KMS-11 (cell line): Measurements from ENCODE around the gene UBXN2A.

Experiments
- H2AFZ ChIP-seq: fragments of 200-600 bp; sonication (generic); 2 replicates; pipeline ENCODE4 v1.6.1; 2016; ENCODE audit warnings: antibody characterized with exemption, mixed run types, low read depth
- H3K27ac ChIP-seq: fragments of 200-600 bp; sonication (generic); 2 replicates; pipeline ENCODE4 v1.6.1; 2016; ENCODE audit warnings: mild to moderate bottlenecking, mixed run types
- H3K27me3 ChIP-seq: fragments of 200-600 bp; sonication (generic); 2 replicates; pipeline ENCODE4 v1.6.1; 2017; ENCODE audit warnings: mild to moderate bottlenecking, low read depth, mixed run types, moderate library complexity; ENCODE audit not compliant: insufficient read depth
- H3K36me3 ChIP-seq: fragments of 200-600 bp; sonication (generic); 2 replicates; pipeline ENCODE4 v1.6.1; 2017; ENCODE audit warnings: mild to moderate bottlenecking, mixed run types; ENCODE audit not compliant: insufficient read depth
- H3K4me1 ChIP-seq: fragments of 200-600 bp; sonication (generic); 2 replicates; pipeline ENCODE4 v1.6.1; 2016; ENCODE audit warnings: mild to moderate bottlenecking, low read depth, mixed run types; ENCODE audit not compliant: poor library complexity, severe bottlenecking
- H3K4me2 ChIP-seq: fragments of 200-600 bp; sonication (generic); 2 replicates; pipeline ENCODE4 v1.7.0; 2016; ENCODE audit warnings: mild to moderate bottlenecking, mixed run types
- H3K4me3 ChIP-seq: fragments of 200-600 bp; sonication (generic); IDR thresholded peaks from 2 replicates; pipeline ENCODE4 v1.6.1; 2017; ENCODE audit warnings: low read depth, low read length, mixed read lengths; ENCODE audit not compliant: insufficient read depth
- H3K79me2 ChIP-seq: fragments of 200-600 bp; sonication (generic); 2 replicates; pipeline ENCODE4 v1.6.1; 2016; ENCODE audit warnings: low read depth, mixed run types; ENCODE audit not compliant: insufficient read depth
- H3K9ac ChIP-seq: fragments of 200-600 bp; sonication (generic); 2 replicates; pipeline ENCODE4 v1.6.1; 2016; ENCODE audit warnings: mild to moderate bottlenecking, mixed run types
- H4K20me1 ChIP-seq: fragments of 200-600 bp; sonication (generic); 2 replicates; pipeline ENCODE4 v1.6.1; 2016; ENCODE audit warnings: mild to moderate bottlenecking, mixed run types; ENCODE audit not compliant: insufficient read depth
- TF ChIP-seq, protein P1 (sequence below): fragments of 200-600 bp; sonication (generic); conservative IDR thresholded peaks from 2 replicates; pipeline ENCODE4 v1.6.1; 2017; ENCODE audit warnings: low read depth, mild to moderate bottlenecking, antibody characterized with exemption, low read length, moderate library complexity, mixed read lengths

Gene UBXN2A

DNA sequence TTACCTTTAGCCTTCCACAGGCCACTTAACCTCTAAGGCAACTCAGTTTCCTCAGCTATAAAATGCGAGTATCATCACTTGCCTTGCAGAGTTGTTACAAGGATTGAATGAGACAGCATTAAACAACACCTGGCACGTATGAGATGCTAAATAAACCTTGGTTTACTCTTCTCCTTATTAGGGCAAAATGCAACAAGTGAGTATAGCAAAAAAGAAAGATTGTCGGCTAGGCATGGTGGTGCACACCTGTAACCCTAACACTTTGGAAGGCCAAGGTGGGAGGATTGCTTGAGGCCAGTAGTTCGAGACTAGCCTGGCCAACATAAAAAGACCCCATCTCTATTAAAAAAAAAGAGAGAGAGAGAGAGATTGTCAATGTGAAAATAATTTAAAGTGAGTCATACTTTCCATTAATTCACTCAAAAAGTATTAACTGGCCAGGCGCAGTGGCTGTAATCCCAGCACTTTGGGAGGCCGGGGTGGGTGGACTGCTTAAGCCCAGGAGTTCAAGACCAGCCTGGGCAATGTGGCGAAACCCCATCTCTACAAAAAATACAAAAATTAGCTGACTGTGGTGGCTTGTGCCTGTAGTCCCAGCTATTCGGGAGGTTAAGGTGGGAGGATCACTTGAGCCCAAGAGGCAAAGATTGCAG, 21.3 kb upstream of the UBXN2A start:
- H3K4me1 ChIP-seq: peaks cover 13% of the 10 kb centered on the region
- no peaks in the 10 kb centered on the region for H4K20me1 ChIP-seq

DNA sequence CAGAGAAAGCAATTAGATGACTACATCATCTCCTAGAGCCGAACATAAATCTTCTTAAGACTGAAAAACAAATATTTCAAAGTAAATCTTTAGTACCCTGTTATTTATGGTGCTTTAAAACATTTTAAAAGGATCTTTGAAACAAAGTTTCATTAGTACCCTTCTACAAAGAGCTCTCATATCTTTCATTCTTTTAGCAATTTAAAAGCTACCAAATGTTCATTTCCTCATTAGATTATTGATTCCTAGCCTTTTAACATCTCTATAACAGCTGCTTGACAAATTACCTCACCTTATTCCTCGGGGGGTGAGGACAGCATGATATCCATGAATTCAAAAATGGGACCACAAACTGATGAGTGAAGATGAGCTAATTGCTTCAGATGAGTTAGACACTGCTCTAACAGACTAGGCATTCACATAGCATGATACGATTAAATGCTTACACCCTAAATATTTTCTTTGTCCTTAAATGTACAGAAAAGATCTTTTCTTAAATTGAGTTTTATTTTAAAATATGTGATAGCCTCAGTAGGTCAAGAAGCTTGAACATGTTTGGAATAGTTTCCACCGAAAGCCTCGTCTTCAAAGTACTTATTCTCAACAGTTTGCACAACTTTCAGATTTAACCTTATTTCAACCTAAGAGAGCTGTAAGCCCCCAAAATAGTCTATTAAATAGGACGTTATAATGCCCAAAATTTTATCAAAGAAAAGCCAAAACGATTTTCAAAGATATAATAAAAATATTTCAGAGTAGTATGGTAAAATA, 15.5 kb upstream of the UBXN2A start:
- H3K4me3 ChIP-seq: peak overlapping the region; percentile 4
- H3K27ac ChIP-seq: no peak overlapping the region
- TF ChIP-seq, protein P1, sequence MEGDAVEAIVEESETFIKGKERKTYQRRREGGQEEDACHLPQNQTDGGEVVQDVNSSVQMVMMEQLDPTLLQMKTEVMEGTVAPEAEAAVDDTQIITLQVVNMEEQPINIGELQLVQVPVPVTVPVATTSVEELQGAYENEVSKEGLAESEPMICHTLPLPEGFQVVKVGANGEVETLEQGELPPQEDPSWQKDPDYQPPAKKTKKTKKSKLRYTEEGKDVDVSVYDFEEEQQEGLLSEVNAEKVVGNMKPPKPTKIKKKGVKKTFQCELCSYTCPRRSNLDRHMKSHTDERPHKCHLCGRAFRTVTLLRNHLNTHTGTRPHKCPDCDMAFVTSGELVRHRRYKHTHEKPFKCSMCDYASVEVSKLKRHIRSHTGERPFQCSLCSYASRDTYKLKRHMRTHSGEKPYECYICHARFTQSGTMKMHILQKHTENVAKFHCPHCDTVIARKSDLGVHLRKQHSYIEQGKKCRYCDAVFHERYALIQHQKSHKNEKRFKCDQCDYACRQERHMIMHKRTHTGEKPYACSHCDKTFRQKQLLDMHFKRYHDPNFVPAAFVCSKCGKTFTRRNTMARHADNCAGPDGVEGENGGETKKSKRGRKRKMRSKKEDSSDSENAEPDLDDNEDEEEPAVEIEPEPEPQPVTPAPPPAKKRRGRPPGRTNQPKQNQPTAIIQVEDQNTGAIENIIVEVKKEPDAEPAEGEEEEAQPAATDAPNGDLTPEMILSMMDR: no peak
- no peaks in the 10 kb centered on the region for H4K20me1 ChIP-seq
- no peak overlapping the region for H2AFZ ChIP-seq
- H3K4me1 ChIP-seq: peaks cover 31% of the 10 kb centered on the region
- no peaks in the 10 kb centered on the region for H3K27me3 ChIP-seq
- H3K36me3 ChIP-seq: no peaks in the 10 kb centered on the region
- H3K9ac ChIP-seq: no peak overlapping the region
- H3K79me2 ChIP-seq: peaks cover 12% of the 10 kb centered on the region; the same call in 1 of the 2 replicates
- H3K4me2 ChIP-seq: peak overlapping the region; percentile 39

More for the DNA sequence above, 21.3 kb upstream of the UBXN2A start:
- no peak overlapping the region for H3K9ac ChIP-seq
- H3K79me2 ChIP-seq: peaks cover 23% of the 10 kb centered on the region; the same call in 1 of the 2 replicates
- no peak overlapping the region for H3K4me3 ChIP-seq
- no peaks in the 10 kb centered on the region for H3K36me3 ChIP-seq
- no peak overlapping the region for H3K27ac ChIP-seq
- TF ChIP-seq, protein P1: no peak
- H2AFZ ChIP-seq: no peak overlapping the region
- no peaks in the 10 kb centered on the region for H3K27me3 ChIP-seq
- H3K4me2 ChIP-seq: no peak overlapping the region

DNA sequence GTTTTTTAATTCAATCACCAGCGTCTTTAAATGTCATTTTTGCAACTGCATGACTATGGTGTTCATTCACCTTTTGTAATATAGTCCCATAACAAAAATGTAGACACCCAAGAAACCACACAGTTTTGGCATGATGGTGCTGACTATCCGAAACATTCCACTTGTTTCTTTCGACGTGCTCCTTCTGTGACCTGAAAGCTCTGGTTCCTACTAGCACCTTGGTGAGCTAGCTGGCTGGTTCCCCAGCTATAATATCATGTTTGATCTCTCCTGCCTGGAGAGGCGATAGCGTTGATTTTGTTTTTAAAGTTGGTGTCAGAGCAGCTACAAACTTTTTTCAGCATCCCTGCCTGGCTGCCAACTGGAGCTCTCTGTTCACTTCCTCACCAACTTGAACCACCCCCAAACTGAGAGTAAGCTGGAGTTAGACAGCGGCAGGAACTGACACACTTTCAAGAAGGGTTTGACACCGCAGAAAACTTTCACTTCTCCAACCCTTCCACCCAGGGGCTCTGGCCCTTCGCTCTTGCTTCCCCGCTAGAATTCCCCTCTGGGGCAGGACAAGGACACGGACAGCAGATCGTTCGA, 14.5 kb upstream of the UBXN2A start:
- Histone ChIP-seq H3K4me2 (peak overlapping the region; percentile 39), H3K27me3 (no peaks in the 10 kb centered on the region), H2AFZ (peak overlapping the region; percentile 95), H4K20me1 (no peaks in the 10 kb centered on the region), H3K36me3 (no peaks in the 10 kb centered on the region), H3K79me2 (peaks cover 12% of the 10 kb centered on the region; the same call in 1 of the 2 replicates), H3K27ac (peak overlapping the region; percentile 100), H3K4me3 (peak overlapping the region; percentile 40), H3K9ac (peak overlapping the region; percentile 99), H3K4me1 (peaks cover 31% of the 10 kb centered on the region)
- TF ChIP-seq, protein P1: no peak

DNA sequence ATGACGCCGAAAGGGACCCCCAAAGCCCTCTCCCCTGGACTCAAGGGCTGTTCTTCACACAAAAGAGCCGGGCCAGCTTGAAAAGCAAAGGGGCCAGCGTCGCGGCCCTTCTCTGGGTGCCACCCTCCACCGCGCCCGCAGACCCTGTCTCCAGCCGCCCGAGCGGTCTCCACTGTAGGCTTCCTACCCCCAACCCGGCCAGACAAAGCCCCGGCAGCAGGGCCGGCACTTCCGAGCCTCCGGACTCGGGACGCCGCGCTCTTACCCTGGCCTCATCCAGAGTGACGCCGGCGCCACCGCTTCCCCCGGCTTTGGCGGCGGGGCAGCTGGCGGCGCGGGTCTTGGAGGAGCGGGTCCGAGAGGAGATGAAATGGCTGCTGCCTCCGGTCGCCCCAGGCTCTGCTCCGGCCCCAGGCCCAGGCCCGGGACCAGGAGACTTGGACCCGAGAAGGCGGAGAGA, 13.9 kb upstream of the UBXN2A start:
- H3K4me3 ChIP-seq: peak overlapping the region; percentile 37
- H3K27ac ChIP-seq: peak overlapping the region; percentile 100
- H3K27me3 ChIP-seq: no peaks in the 10 kb centered on the region
- peak overlapping the region; percentile 99 for H3K9ac ChIP-seq
- H3K4me1 ChIP-seq: peaks cover 31% of the 10 kb centered on the region
- no peaks in the 10 kb centered on the region for H3K36me3 ChIP-seq
- peak overlapping the region; percentile 95 for H2AFZ ChIP-seq
- peaks cover 10% of the 10 kb centered on the region; the same call in 1 of the 2 replicates for H3K79me2 ChIP-seq
- peak overlapping the region; percentile 39 for H3K4me2 ChIP-seq
- TF ChIP-seq, protein P1: no peak
- no peaks in the 10 kb centered on the region for H4K20me1 ChIP-seq
